Cardiac fibroblast (primary cell): ENCODE results near the gene ANKRD10.

Experiments used
- DNase-seq, 2 donors: peaks; one replicate each; pipeline versions ENCODE4 v3.0.0 to v3.0.0-alpha.2; 2010; ENCODE audit warnings: low read depth in 2 of 2
- H3K4me3 ChIP-seq, 2 donors: replicated peaks in 1 of 2; 1 replicate in 1 of 2; 2 replicates in 1 of 2; pipeline ENCODE4 v1.5.1; 2011; ENCODE audit warnings: low read depth in 2 of 2, low read length in 2 of 2, mild to moderate bottlenecking in 2 of 2, moderate library complexity in 1 of 2
- TF ChIP-seq, protein P1 (sequence below): IDR thresholded peaks from one replicate; pipeline ENCODE4 v1.5.1; 2011; ENCODE audit warnings: low read depth, mild to moderate bottlenecking, low read length, inconsistent platforms

Gene ANKRD10

DNA sequence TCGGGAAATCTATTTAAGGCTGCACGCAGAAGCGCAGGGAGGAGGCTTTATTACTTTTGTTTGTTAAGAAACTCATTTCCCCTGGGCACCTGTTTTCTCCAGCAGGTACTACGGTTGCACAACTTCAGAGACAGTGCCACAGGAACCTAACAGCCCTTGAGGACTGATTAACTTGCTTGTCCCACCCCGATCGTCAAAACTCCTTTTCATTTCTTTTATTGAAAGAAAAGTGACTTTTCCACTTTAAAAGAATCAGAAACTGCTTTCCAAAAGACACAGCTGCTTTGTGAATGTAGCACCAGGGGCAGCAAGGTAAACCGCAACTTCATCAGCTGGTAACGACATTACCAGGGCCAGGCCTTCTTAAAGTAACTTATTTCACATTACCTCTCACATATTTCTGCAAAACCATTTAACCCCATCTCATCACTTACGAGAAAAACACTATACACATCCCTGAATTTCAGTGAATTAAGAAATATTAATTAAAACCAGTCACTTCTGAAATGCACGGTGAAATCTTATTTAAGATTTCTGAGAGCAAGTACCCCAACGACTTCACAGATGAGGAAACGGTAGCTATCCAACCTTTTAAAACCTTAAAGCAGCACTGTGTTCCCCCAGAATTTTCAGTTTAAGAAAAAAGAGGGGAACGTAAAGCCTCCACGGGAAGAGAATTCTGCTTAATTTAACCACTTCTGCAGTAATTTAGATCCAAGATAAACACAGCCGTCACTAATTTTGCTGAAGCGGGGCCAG is 1.4 kb downstream of the ANKRD10 start:
- peak overlapping the region; percentile 99 for H3K4me3 ChIP-seq
- TF ChIP-seq, protein P1, sequence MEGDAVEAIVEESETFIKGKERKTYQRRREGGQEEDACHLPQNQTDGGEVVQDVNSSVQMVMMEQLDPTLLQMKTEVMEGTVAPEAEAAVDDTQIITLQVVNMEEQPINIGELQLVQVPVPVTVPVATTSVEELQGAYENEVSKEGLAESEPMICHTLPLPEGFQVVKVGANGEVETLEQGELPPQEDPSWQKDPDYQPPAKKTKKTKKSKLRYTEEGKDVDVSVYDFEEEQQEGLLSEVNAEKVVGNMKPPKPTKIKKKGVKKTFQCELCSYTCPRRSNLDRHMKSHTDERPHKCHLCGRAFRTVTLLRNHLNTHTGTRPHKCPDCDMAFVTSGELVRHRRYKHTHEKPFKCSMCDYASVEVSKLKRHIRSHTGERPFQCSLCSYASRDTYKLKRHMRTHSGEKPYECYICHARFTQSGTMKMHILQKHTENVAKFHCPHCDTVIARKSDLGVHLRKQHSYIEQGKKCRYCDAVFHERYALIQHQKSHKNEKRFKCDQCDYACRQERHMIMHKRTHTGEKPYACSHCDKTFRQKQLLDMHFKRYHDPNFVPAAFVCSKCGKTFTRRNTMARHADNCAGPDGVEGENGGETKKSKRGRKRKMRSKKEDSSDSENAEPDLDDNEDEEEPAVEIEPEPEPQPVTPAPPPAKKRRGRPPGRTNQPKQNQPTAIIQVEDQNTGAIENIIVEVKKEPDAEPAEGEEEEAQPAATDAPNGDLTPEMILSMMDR = no peak
- peak; percentile 13 to 17 for DNase-seq

DNA sequence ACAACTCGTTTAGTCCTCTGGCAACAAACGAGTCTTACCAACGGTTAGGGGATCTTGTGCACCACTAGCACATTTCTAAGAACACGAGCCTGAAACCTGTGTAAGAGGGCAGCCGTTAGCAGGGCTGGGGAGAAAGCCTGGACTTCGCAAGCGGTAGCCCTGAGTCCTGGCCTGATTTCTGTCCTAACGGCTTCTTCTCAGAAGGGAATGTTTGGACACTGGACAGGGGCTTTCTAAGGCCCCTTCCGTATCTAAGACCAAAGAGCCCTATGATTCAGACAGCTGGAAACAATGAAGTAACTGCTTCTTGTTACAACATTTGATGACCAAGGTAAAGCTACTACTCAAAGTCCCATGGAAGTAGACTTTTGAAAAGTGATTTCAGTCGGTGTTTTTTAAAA is 2.2 kb downstream of the ANKRD10 start:
- peak overlapping the region; percentile 99 for H3K4me3 ChIP-seq
- TF ChIP-seq, protein P1 = no peak
- DNase-seq = peak; percentile 78 to 89

DNA sequence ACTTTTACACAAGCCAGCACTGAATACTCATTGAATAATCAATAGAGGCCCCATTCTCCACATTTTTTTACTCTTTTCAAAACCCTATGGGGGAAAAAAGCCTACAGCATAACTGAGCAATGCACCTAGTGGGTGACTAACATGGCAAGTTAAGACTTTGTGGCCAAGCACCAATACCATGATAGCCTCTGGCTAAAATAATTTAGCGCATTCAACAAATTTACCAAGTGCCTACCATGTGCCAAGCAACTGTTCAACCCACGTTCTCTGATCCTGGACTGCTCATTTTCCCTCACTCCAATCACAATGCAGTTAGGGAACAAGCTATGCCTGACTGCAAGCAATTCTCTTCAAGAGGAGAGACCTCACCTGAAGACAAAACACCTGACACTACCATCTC is 3.0 kb downstream of the ANKRD10 start:
- TF ChIP-seq, protein P1 = no peak
- no peak overlapping the region for H3K4me3 ChIP-seq
- DNase-seq = no peak

DNA sequence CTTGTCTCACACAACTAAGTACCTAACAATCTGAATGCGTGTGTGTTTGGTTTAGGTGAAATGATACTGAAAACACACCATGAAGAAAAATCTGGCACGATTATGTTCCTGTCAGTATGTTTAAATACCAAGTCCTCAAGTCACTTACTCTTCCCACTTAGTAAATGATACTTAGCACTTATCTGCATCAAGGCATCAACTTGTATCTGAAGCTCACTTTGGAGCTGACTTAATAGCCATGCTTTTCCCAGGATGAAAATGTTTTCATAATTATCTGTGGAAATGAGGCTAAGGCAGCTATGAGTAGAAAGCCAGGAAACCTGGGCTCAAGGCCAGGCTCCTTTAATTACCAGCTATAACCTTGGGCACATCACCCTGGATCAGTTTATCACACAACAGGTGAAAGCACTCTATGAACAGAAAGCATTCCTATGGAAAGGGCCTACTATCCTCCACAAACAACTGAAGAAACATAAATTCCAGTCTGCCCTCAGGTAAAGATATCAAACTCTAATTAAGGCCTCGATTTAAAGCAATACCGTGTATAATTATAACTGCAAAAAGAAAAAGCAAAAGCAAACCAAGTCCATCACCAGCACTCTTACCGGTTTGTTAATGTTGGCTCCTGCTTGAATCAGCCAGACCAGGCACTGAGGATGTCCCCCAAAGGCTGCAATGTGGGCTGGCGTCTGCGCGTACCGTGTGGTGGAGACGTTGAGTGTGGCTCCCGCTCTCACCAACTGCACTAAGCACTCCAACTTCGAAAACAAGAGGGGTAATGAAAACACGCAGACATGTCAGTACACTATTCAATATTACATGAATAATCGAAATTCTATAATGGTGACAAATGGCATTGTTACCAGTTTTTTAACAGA is 4.6 kb downstream of the ANKRD10 start:
- no peak for DNase-seq
- no peak overlapping the region for H3K4me3 ChIP-seq
- TF ChIP-seq, protein P1 = no peak

DNA sequence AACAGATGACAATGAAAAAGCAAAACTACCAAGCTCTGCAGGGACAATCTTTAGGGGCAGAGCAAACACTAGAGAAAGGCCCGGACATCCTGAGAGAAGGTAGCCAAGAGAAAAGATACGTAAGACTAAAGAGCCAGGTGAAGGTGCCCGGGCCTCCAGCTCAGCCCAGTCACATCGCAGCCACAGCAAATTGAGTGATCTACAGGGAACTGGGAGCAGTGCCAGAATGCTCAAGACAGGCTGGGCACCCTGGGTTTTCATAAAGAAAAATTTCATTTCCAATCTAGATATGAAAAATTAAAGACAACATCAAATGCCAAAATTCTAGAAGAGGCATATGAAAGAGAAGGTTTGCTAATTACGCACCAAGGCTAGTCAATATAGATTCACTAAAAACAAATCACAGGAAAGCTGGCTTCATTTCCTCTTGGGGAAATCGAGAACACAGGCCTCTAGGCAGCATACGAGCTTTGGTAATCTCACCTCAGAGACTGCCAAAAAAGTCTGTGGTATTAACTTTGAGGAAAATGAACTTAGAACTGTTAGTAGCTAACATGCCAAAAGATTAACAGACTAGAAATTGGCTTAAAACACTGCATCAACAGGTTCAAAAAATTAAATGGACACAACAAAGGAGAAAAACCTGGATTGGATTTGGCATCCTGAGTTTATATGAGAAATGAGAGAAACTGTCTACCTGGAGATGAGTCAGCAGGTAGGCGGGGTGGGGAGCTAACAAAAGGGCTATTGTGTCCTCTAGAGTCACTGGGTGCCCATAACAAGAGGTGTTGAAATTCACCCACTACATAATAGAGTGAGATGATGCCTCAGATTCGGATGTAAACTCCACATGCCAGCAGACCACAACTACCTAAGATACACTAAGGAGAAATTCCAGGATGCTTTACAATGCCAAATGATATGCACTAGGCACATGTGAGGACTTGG is 6.6 kb downstream of the ANKRD10 start:
- DNase-seq = peak; percentile 49 to 51
- TF ChIP-seq, protein P1 = no peak
- H3K4me3 ChIP-seq = no peak overlapping the region

DNA sequence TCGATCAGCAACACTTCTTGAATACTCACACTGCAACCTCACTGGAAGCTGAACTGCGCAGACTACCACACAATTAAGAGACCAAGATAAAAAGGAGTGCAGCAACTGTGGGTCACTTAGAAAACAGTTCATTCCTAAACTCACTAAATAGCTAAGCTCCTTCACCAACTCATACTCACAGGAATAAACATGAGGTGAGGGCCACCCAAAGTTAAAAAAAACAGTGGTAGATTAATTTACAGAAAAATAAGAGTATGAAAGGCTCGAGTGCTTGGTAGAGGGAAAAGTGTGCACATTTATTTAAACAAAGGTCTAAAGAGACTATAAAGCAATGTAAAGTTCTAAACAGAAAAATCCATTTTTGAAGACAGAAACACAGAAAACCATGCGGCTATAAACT is 7.6 kb downstream of the ANKRD10 start:
- TF ChIP-seq, protein P1 = no peak
- no peak for DNase-seq
- no peak overlapping the region for H3K4me3 ChIP-seq
